ENCODE data around the gene ERMARD. TPM values are rescaled to one million over a fixed set of nuclear protein-coding genes. Genes with fewer than 3 reads are reported as not detected.

ERMARD gene
- total RNA-seq, 1 donor from 2014 or later, result 9.6 TPM

- DNase-seq (ENCODE audit: low spot score), result no peak
These were observed 73.6 kb downstream of the ERMARD start for GRCh38 chr6:169824848-169825557.

GRCh38 chr6:169825558-169826225 is 74.3 kb downstream of the ERMARD start:
- no peak for DNase-seq (ENCODE audit: low spot score)

- DNase-seq (ENCODE audit: low spot score), result no peak
These were observed 75.3 kb downstream of the ERMARD start for GRCh38 chr6:169826697-169827096.

GRCh38 chr6:169827290-169827717 is 75.9 kb downstream of the ERMARD start:
- DNase-seq (ENCODE audit: low spot score), result no peak

- DNase-seq (ENCODE audit: low spot score), result no peak
These were observed 76.8 kb downstream of the ERMARD start for GRCh38 chr6:169828176-169828575.

DNA sequence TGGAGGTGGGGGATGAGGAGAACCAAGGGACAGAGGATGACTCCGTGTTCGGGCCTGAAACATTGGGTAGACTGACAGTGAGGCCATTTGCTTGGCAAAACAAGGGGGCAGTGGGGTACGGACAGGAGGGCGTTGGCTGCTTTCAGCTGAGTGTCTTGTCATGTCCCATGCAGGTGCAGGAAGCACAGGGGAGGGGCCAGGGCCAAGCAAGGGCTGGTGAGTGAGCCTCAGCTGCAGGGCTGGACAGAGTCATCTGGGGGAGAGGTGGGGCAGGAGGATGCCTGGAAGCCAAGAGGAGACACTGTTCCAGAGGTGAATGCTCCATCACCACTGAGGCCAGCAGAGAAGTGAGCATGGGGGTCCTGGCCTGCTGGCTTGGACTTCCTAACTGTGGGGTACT is 78.4 kb downstream of the ERMARD start:
- no peak for DNase-seq (ENCODE audit: low spot score)

- DNase-seq (ENCODE audit: low spot score), result no peak
These were observed 79.5 kb downstream of the ERMARD start for GRCh38 chr6:169830876-169831275.

Other genes starting within 250 kb of the ERMARD start
- 19.0 TPM for gene WDR27, start 49.6 kb upstream of the ERMARD start, total RNA-seq (ENCODE audit: insufficient read depth, low replicate concordance)
- 44.3 TPM for gene C6orf120, start 49.5 kb upstream of the ERMARD start, total RNA-seq (ENCODE audit: insufficient read depth, low replicate concordance)
- 72.0 TPM for gene PHF10, start 27.1 kb upstream of the ERMARD start, total RNA-seq (ENCODE audit: insufficient read depth, low replicate concordance)
- 13.0 TPM for gene DYNLT2, start 50 bp upstream of the ERMARD start, total RNA-seq (ENCODE audit: insufficient read depth, low replicate concordance)